HG02798 (cell line): ENCODE results near the gene NOVA2.

ENCODE experiments used
- ATAC-seq: cut with Tn5 transposase; IDR thresholded peaks from one replicate; pipeline ENCODE4 v1.9.1; 2021; ENCODE audit warnings: mild to moderate bottlenecking; ENCODE audit not compliant: unreplicated experiment, poor library complexity

NOVA2 gene

DNA sequence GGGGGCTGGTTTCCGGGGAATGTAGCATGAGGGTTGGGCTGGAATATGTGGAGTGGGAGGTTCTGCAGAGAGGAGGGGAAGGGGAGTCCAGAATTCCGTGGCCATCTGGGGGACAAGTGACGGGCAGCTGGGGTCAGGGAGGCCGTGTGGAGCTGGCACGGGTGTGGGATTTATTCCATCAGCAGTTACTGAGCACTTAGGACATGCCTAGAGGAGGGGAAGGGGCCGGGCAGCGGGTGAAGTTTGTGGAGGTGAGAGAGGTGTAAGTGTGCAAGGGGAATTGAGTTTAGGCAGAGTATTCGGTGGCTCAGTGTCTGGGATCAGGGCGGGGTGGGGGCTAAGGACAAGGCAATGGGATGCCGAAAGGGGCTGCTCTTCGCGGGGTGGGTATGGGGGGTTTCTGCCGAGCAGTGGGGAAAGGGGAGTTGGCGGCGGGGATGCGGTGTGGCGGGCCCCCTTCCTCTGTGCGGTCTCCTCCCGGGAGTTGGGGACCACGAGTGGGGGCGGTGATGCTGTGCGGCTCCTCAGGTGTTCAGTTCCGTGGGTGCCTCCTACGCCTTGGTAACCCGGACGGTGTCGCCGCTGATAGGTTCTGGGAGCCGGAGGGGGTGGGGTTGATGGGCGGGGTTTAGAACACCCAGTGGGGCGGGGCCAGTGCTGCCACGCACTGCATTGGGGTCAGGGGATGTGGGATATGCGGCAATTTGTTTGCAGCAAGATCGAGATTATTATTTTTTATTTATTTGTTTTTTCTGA, 27.0 kb upstream of the NOVA2 start:
- ATAC-seq, result no peak

DNA sequence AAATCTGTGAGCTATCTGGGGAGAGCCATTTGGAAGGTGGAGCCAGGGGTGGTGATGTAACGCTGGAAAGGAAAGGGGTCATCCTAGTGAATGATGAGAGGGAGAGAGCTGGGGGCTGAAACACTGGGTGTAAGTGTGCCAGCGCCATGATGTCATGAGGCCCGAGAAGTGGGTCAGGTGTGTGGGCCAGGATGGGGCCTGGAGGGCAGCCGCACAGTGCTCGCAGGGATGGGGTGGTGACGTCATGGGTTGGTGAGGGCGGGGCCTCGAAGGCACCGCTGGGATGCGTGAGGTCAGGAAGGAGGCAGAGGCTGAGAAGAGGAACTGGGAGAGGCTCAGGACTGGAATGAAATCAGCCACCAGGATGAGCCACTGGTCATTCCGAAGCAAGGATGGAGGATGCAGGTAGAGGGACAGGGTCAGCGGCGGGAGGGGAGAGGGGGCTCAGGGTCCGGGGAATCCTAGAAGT, 26.0 kb upstream of the NOVA2 start:
- ATAC-seq, result no peak

DNA sequence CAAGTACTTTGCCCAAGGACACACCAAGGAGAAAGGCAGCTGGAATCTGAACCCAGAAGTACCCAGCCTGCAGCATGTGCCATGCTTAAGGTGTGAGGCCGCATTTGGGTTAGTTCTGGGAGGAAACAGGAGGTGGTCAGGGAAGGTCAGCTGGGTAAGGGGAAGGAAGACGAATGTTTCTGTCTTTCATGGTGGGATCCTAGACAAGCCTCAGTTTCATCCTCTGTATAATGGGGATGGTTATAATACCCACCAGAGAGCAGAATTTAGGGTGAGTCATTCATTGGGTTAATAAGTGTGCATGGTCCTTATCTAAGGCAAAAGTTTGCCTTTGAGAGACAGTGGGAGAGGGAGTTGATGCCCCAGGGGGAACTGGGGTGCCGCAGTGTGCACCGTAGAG, 25.2 kb upstream of the NOVA2 start:
- no peak for ATAC-seq

DNA sequence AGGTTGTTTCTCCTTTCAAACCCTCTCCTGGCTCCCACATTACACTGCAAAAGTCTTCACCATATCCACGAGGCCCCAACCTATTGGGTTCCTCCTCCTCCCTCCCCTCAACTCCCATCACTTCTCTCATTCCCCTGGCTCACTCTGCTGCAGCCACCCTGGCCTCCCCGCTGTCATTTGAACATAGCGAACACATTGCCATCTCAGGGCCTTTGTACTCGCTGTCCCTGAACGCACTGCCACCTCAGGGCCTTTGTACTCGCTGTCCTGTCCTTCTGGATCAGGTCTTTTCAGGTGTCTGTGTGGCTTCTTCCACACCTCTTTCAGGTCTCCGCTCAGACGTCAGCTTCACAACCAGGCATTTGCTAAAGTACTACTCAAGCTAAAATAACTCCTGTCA, 23.3 kb upstream of the NOVA2 start:
- no peak for ATAC-seq

DNA sequence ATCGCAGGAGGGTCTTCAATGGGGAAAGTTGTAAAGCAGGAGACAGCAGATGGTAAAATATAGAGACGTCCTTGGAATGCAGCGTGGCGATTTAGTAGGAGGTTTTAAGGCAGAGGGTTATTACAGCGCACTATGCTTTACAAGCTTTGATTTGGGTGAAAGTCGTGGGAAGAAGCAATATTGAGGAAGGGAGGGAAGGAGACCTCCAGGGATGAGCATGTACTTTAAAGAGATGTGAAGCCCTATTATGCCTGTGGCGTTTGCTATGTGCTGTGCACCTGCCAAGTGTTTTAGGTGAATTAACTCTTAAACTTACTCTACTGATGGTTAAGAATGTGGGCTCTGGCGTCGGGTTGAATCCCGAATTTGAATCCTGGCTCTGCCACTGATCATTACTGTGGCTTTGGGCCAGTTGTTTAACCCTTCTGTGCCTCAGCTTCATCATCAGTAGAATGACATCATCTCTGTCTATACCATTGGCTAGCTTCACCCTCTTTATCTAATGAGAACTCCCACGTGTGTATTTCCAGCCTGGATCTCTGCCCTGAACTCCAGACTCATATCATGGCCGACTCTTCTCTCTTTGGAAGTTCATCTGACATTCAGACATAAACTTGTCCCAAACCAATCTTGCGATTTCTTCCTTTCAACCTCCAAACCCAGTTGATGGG, 22.2 kb upstream of the NOVA2 start:
- no peak for ATAC-seq

DNA sequence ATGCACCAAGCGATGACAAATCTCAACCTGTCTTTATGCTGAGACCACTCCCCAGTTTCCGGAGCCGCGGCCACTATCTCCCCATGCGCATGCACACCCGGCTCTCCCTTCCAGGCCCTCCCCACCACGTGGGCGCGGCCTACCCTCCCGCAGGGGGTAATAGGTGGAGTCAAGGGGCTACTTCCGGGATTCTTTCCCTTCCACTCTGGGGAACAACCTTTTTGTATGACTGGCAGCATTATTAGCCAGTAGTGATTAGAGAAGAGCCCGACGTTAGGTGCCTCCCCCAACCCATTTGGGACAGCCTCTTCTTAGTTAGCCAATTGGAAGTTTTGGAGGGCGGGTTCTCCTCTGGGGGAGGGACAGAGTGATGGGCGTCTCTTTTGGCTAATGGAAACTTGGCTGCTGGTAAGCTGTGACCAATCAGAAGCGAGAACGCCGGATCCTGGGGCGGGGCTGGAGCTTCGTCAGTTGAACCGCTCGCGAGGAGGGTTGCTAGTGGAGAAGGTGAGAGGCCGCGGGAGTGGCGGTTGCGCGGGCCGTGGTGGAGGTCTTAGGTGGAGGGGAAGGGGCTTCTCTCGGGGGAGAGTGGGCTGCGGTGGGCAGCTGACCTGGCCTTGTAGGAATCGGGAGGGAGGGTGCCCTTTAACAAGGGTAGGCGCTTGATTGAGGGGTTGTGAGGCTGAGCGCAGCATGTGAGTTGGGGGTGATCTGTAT, 21.5 kb upstream of the NOVA2 start, which contains the start of gene CCDC61:
Gene CCDC61 (plus strand): TSS at position 470 of the 717 bp plus-strand sequence. CDS start 7,552 bp downstream, outside the sequence.
- ATAC-seq, result peak; percentile 94

DNA sequence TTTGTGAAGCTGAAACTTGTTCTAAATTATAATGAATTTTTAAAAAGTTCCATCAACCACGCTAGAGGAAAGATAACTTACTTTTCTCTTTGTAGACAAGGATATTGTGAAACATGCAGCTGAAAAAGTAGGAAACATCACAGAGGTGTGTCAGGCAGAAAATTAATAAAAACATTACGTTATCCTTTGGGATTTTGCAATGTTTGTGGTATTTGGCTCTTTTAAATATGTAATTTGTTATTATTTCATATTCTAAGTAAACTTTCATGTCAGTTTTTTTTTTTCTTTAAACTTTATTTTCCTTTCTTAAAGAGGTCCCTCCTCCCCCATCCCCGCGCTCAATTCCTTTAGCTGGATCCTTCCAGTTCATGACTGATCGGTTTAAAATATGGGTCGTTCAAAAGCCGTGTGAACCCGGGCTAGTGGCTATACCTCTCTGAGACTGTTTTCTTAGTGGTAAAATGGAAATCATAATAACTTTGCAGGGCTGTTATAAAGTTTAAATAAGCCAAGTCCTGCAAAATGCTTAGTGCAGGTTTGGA, 20.9 kb upstream of the NOVA2 start:
- ATAC-seq, result no peak

DNA sequence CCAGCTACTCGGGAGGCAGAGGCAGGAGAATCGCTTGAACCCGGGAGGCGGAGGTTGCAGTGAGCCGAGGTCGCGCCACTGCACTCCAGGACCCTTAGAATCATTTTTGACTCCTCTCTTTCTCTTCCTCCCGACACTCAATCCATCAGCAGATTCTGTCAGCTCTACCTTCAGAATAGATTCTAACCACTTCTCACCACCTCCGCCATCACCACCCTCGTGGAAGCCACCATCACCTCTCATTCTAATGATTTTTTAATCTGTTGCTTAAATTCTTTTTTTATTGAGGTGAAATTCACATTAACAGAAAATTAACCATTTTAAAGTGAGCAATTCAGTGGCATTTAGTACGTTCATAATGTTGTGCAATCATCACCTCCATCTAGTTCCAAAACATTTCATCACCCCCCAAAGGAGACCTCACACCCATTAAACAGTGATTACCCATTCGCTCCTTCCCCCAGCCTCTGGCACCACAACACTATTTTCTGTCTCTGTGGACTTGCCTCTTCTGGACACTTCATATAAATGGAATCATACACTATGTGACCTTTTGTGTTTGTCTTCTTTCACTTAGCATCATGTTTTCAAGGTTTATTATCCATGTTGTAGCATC, 16.6 kb upstream of the NOVA2 start:
- no peak for ATAC-seq

DNA sequence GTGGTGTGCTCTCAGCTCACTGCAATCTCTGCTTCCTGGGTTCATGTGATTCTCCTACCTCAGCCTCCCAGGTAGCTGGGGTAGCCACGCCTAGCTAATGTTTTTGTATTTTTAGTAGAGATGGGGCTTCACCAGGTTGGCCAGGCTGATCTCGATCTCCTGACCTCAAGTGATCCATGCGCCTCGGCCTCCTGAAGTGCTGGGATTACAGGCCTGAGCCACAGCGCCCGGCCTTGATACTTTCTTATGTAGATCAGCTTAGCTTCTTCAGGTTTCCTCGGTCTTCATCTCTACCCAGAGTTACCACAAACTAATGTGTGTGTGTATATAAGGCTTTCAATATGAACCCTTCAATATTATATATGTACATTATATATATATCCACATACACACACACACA, 11.7 kb upstream of the NOVA2 start:
- ATAC-seq, result no peak

DNA sequence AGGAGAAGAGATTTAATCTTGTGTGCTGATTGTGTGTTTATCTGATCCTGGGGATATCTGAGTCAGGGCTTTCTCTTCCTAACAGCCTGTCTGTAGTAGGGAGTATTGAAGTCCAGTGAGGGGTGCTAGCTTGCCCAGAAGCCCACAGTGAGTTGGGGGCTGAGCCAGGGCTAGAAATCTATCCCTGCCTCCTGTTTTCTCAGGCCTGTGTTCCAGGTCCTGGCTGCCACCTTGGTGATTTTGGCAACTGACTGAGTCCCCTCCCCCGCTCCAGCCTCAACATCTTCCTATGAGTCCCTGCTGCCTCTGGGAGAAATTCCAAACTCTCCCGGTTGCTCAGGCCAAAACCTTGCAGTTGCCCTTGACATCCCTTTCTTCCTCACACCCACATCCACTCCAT, 7.7 kb upstream of the NOVA2 start:
- no peak for ATAC-seq

DNA sequence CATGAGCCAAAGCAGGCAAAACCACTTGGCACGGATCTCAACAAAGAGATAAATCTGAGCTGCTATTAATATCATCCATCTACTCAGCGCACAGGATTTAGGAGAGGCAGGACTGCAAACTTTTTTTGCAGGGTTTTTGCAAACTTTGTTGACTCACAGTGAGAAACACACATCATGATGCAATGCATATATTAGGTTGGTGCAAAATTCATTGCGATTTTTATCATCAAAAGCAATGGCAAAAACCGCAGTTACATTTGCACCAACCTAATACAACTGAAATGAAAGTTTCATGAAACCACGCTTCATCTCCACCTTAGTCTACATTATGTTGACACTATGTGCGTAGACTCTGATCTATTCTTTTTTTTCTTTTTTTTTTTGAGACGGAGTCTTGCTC, 4.5 kb upstream of the NOVA2 start:
- no peak for ATAC-seq

DNA sequence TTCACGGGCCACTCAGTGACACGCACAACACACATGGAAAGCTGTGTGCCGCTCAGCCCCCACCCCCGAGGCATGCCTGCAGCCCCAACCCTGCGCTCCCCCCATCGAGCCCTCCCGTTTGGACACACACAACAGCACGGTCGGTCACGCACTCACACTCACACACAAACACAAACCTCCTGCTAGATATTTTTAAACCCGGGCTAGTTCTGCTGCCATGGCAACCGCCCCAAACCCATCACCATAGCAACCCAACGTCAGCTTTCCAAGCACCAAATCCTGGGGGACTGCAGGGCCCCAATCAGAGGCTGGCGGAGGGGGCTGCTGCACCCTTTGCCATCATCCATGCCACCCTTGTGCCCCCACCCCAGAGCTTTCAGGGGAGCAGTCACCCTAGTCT, 2.5 kb upstream of the NOVA2 start:
- no peak for ATAC-seq

DNA sequence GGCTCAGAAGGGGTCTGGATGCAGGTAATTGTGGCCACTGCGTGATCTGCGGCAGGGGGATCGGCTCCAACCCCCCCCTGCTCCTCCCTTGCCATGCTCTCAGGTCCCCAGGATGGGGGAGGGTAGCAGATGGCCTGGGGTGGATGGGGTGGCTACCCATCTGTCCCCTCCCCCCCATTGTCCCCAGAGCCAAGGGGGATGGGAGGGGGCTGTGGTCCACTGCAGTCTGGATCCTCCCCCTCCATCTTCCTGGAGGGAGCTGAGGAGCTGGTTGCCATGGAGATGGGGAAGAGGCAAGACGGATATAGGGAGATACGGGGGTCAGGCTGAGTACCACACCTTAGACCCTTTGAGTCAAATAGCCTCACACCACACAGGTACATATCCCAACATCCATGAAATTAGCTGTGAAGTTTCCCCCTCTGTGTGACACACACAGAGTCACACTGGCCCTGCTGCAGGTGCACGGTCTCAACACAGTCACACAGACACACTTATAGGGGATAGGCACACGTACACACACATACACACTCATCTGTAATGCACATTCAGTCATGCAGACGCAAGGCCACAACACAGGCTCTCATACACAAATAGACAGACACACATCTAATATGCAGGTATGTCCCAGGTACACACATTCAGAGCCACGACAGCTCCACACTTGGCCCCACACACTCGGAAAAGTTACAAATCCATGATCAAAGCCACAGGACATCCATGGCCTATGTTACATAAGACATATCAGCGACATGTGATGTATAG, 1.8 kb upstream of the NOVA2 start:
- ATAC-seq, result no peak

DNA sequence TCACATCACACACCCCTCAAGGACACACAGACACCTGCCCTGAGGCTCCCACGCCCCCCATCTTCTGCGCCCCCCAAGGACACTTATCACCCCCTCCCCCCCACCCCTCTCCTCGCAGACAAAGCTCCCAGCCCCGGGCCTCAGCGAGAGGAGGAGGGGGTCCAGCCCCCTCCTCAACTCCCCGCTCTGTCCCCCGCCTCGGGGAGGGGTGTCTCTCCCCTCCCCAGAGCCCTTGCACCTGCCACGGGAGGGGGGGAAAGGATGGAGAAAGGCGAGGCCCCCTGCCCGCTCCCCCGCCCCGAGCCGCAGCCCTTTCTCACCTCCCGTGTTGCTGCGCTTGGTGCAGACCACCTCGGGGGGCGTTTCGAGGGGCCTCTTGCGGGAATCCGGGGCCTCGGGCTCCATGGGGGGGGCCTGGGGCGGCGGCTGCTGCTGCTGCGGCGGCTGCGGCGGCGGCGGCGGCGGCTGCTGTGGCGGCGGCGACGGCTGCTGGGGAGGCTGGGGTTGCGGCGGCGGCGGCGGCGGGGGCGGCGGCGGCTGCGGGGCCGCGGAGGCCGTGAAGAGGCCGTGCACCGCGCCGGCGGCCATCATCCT, 621 bp downstream of the NOVA2 start:
- no peak for ATAC-seq

DNA sequence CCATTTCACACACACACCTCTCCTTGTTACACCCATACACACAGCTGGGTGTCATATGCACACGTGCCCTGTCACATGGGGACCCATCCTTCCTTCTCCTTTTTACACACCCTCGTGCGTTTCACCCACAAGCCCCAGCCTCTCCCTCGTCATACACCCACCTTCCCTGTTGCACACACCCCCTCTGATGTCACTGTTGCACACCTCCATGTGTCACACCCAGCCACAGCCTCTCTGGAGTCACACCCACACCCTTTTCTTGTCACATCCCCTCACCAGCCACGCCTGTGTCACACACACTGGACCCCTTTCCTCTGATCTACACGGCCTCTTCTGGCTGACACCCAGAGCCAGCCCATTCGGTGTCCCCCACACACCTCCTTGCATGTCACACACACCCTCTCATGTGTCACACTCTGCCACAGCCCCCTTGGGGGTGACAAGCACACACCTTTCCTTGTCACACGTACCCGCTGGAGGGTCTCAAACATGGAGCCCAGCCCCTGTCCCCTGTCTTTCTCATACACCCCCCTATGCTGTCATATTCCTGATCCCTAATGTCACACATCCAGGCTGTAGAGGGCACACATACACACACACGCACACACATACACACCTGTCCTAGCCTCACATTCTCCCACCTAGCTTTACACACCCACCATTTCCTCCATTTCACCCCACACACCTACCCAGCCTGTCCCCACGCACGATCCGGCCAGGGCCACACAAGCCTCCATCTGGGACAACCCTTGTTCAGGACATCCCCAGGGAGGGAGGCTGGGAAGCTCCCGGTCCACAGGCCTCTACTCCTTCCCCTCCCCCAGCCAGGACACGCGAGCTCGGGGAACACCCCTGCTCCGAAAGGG, 1.4 kb downstream of the NOVA2 start:
- no peak for ATAC-seq

DNA sequence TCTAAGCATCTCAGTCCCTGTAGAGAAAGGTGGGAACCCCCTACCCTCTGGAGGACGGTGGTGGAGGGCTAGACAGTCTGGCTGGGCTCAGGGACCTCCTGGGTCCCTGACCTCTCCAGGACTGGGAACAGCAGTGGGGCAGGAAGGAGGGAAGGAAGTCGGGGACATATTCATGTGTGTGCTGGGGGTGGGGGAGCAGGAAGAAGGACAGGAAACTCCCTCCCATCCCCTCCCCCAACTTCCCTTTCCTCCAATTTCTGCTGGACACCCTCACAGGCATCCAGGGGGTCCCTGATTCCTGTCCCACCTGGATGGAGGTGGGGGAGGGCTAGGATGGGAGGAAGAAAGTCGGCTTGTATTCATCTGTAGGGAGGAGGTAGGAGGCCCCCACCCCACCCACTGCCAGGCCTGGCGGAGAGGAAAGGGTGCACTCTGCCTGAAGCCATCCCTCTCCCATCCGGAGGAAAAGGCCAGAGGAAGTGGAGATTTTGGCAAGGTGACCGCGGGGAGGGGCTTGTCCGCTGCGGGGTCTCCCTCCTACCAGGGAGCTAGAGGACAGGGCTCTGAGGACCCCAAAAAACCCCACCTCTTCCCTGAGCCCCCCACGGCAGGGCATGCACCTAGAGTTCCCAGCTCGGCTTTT, 2.3 kb downstream of the NOVA2 start:
- no peak for ATAC-seq

DNA sequence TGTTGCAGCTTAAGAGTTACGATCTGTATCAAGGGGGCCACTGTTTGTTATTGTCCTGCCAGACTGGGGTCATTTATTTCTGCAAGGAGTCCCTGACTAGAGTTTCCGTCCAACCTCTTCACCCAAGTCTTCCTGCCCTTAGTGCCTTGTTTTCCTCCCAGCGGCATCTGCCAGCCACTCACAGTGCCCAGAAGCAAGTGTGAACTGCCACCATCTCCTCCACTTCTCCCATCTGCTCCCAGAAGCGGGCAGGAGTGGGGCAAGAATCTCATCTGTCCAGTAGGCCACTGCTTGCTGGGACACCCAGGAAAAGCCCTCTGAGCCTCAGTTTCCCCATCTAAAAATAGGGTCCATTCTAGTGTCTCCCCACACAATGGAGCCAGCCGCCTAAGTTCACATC, 4.0 kb downstream of the NOVA2 start:
- no peak for ATAC-seq

DNA sequence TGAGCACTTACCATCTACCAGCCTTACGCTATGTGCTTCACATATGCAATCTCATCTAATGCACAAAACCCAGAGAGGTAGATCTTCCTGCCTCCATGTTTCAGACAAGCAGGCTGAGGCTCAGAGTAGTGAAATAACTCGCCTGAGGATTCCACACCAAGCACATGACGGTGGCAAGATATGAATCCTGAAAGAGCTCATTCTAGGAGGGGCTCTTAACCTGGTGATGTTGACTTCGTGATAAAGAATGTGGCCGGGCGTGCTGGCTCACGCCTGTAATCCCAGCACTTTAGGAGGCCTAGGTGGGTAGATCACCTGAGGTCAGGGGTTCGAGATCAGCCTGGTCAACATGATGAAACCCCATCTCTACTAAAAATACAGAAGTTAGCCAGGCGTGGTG, 5.0 kb downstream of the NOVA2 start:
- ATAC-seq, result no peak
